ENCODE results near the gene HYOU1.

HYOU1 gene

DNA sequence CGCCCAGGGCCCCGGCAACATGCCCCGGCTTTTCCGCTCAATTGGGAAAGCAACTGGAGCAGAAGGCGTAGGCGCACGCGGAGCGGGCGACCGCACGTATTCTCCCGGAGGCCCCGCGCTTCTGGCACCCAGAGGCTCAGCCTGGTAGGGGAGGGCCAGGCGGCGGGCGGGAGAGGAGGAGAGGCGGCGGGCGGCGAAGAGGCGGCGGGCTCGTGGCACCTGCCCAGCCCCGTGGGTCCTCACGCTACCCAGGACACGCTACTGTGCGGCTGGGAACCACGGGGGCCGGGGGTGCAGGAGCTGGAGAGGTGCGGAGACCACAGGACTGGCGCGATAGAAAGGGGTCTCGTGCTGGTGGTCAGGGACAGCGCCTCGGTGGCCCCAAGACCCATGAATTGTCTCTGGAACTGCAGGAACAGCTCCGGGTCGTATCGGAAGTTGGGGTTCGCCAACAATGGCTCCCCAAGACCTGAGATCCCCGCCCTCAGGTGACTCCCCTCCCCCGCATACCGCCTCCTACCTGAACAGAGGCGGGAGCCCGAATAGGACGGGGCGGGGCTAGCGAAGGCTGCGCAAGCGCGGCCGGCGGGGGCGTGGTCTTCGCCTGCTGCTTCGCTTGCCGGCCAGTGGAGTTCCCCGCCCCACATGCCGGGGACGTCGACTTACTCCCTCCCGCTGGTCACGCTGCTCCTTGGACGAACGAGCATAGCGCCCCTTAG lies 26.5 kb downstream of the HYOU1 start, which contains the start of gene SLC37A4:
Gene SLC37A4, minus strand, starts transcription at position 549 of the 719 bp plus-strand sequence.
- TF ChIP-seq, protein P1, sequence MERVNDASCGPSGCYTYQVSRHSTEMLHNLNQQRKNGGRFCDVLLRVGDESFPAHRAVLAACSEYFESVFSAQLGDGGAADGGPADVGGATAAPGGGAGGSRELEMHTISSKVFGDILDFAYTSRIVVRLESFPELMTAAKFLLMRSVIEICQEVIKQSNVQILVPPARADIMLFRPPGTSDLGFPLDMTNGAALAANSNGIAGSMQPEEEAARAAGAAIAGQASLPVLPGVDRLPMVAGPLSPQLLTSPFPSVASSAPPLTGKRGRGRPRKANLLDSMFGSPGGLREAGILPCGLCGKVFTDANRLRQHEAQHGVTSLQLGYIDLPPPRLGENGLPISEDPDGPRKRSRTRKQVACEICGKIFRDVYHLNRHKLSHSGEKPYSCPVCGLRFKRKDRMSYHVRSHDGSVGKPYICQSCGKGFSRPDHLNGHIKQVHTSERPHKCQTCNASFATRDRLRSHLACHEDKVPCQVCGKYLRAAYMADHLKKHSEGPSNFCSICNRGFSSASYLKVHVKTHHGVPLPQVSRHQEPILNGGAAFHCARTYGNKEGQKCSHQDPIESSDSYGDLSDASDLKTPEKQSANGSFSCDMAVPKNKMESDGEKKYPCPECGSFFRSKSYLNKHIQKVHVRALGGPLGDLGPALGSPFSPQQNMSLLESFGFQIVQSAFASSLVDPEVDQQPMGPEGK (CRISPR knock-in tag; IDR thresholded peaks at IDR 0.05; ENCODE audit: borderline replicate concordance) = no peak
- TF ChIP-seq ZFP30 (CRISPR knock-in tag; IDR thresholded peaks at IDR 0.05) = no peak
- TF ChIP-seq, protein P2, sequence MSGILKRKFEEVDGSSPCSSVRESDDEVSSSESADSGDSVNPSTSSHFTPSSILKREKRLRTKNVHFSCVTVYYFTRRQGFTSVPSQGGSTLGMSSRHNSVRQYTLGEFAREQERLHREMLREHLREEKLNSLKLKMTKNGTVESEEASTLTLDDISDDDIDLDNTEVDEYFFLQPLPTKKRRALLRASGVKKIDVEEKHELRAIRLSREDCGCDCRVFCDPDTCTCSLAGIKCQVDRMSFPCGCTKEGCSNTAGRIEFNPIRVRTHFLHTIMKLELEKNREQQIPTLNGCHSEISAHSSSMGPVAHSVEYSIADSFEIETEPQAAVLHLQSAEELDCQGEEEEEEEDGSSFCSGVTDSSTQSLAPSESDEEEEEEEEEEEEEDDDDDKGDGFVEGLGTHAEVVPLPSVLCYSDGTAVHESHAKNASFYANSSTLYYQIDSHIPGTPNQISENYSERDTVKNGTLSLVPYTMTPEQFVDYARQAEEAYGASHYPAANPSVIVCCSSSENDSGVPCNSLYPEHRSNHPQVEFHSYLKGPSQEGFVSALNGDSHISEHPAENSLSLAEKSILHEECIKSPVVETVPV (CRISPR knock-in tag; IDR thresholded peaks at IDR 0.05) = no peak
- peak; percentile 92 for ATAC-seq

DNA sequence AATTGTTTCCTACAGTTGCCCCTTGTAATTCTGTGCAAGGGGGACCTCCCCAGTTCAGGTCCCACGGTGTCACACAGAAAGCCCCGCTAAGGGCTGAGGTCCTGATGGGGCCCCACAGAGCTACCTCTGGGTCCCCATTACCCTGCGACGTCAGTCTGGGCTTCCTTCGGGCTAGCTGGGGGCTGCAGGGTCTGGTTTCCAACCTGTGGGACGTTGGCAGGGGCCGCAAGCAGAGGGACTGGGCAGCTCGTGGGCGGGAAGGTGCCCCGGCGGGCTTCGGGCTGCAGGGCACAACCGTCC lies 27.0 kb downstream of the HYOU1 start:
- no peak; the same call in 2 of the 3 replicates for ATAC-seq
- no peak for TF ChIP-seq ZC3H10 (CRISPR knock-in tag; IDR thresholded peaks at IDR 0.05)
- TF ChIP-seq, protein P1 (CRISPR knock-in tag; IDR thresholded peaks at IDR 0.05; ENCODE audit: borderline replicate concordance) = no peak
- TF ChIP-seq ZNF565 (CRISPR knock-in tag; conservative IDR thresholded peaks at IDR 0.05; ENCODE audit: low read depth) = no peak
- TF ChIP-seq TOX (CRISPR knock-in tag; IDR thresholded peaks at IDR 0.05; ENCODE audit: borderline replicate concordance) = no peak
- no peak for TF ChIP-seq ESRRG (CRISPR knock-in tag; IDR thresholded peaks at IDR 0.05)
- no peak for TF ChIP-seq TCF4 (CRISPR knock-in tag; IDR thresholded peaks at IDR 0.05; ENCODE audit: borderline replicate concordance)
- TF ChIP-seq SNAI2 (CRISPR knock-in tag; IDR thresholded peaks at IDR 0.05) = no peak
- no peak for TF ChIP-seq RARB (CRISPR knock-in tag; IDR thresholded peaks at IDR 0.05)
- TF ChIP-seq GLIS3 (CRISPR knock-in tag; IDR thresholded peaks at IDR 0.05) = no peak
- TF ChIP-seq OSR1 (CRISPR knock-in tag; IDR thresholded peaks at IDR 0.05) = no peak
- no peak for TF ChIP-seq CSDC2 (CRISPR knock-in tag; IDR thresholded peaks at IDR 0.05)
- TF ChIP-seq, protein P3, sequence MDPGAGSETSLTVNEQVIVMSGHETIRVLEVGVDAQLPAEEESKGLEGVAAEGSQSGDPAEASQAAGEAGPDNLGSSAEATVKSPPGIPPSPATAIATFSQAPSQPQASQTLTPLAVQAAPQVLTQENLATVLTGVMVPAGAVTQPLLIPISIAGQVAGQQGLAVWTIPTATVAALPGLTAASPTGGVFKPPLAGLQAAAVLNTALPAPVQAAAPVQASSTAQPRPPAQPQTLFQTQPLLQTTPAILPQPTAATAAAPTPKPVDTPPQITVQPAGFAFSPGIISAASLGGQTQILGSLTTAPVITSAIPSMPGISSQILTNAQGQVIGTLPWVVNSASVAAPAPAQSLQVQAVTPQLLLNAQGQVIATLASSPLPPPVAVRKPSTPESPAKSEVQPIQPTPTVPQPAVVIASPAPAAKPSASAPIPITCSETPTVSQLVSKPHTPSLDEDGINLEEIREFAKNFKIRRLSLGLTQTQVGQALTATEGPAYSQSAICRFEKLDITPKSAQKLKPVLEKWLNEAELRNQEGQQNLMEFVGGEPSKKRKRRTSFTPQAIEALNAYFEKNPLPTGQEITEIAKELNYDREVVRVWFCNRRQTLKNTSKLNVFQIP (CRISPR knock-in tag; IDR thresholded peaks at IDR 0.05; ENCODE audit: borderline replicate concordance, low read depth) = no peak
- TF ChIP-seq, protein P2 (CRISPR knock-in tag; IDR thresholded peaks at IDR 0.05) = no peak
- TF ChIP-seq ISL1 (CRISPR knock-in tag; IDR thresholded peaks at IDR 0.05) = no peak
- TF ChIP-seq, protein P4, sequence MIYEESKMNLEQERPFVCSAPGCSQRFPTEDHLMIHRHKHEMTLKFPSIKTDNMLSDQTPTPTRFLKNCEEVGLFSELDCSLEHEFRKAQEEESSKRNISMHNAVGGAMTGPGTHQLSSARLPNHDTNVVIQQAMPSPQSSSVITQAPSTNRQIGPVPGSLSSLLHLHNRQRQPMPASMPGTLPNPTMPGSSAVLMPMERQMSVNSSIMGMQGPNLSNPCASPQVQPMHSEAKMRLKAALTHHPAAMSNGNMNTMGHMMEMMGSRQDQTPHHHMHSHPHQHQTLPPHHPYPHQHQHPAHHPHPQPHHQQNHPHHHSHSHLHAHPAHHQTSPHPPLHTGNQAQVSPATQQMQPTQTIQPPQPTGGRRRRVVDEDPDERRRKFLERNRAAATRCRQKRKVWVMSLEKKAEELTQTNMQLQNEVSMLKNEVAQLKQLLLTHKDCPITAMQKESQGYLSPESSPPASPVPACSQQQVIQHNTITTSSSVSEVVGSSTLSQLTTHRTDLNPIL (CRISPR knock-in tag; IDR thresholded peaks at IDR 0.05; ENCODE audit: low read depth) = no peak
- no peak for TF ChIP-seq ZNF70 (CRISPR knock-in tag; IDR thresholded peaks at IDR 0.05)
- no peak for TF ChIP-seq ZNF8 (CRISPR knock-in tag; IDR thresholded peaks at IDR 0.05)

DNA sequence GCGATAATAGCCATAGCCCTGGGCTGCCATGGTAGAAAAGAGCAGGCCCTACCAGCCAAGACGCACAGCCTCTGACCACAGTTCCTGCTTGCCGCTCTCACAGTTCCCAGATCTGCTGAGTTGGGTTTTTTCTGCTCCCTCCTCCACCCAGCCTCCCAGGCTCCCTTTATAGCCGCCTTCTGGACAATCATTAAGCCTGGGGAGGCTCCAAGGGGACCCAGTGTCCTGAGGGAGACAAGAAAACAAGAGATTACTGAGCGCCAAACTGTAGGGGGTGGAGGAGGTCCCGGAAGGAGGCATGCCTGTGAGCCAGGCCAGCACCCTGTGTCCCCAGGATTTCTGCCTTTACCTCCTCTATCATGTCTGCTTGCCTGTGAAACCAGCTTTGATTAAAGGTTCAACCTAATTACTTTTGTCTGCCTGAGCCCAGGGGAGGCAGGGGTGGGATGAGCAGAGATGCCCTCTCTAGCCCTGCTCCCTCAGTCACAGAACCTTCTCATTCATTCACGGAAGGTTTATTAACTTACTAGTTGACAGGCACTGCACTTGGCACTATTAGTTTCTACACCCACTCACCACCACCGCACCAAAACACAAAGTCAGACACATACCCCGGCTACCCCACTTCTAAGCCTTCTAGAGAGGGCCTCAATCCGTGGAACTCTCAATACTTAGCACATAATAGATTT lies 27.5 kb downstream of the HYOU1 start:
- peak; percentile 1; the same call in 1 of the 3 replicates for ATAC-seq
- TF ChIP-seq, protein P4 (CRISPR knock-in tag; IDR thresholded peaks at IDR 0.05; ENCODE audit: low read depth) = no peak
- TF ChIP-seq, protein P1 (CRISPR knock-in tag; IDR thresholded peaks at IDR 0.05; ENCODE audit: borderline replicate concordance) = no peak
- TF ChIP-seq ZNF70 (CRISPR knock-in tag; IDR thresholded peaks at IDR 0.05) (no peak), OSR1 (CRISPR knock-in tag; IDR thresholded peaks at IDR 0.05) (no peak), BACH2 (CRISPR knock-in tag; IDR thresholded peaks at IDR 0.05; ENCODE audit: borderline replicate concordance) (no peak), SNAI2 (CRISPR knock-in tag; IDR thresholded peaks at IDR 0.05) (no peak), ZFP30 (CRISPR knock-in tag; IDR thresholded peaks at IDR 0.05) (no peak), TCF4 (CRISPR knock-in tag; IDR thresholded peaks at IDR 0.05; ENCODE audit: borderline replicate concordance) (no peak)

Measured in SK-N-SH treated with all-trans-retinoic acid at 6 μM for 48 hours (cell line).